ENCODE results near the gene TMEM233. TPM values are rescaled to one million over a fixed set of nuclear protein-coding genes. Genes with fewer than 3 reads are reported as not detected.
"Not testable (repeated sequence)": the region's sequence is repeated elsewhere in the genome, so short reads cannot be mapped to it uniquely, and the experiment has no call there.

Gene TMEM233
- total RNA-seq, 1 donor = not detected

GRCh38 chr12:119627019-119627643 lies 33.6 kb downstream of the TMEM233 start:
- no peak overlapping the region for H3K4me3 ChIP-seq (ENCODE audit: low read length)
- no peaks in the 10 kb centered on the region for H3K9me3 ChIP-seq (ENCODE audit: low read depth, low read length)
- no peaks in the 10 kb centered on the region for H3K4me1 ChIP-seq (ENCODE audit: insufficient read depth, low read length)
- H3K27me3 ChIP-seq (ENCODE audit: insufficient read depth, low read length) = no peaks in the 10 kb centered on the region

GRCh38 chr12:119627686-119628085 lies 34.1 kb downstream of the TMEM233 start:
- Histone ChIP-seq H3K27me3 (ENCODE audit: insufficient read depth, low read length) (no peaks in the 10 kb centered on the region), H3K4me3 (ENCODE audit: low read length) (no peak overlapping the region), H3K9me3 (ENCODE audit: low read depth, low read length) (no peaks in the 10 kb centered on the region), H3K4me1 (ENCODE audit: insufficient read depth, low read length) (no peaks in the 10 kb centered on the region)

GRCh38 chr12:119630223-119630780 lies 36.7 kb downstream of the TMEM233 start:
- H3K4me3 ChIP-seq (ENCODE audit: low read length) = no peak overlapping the region
- H3K27me3 ChIP-seq (ENCODE audit: insufficient read depth, low read length) = peaks cover 9% of the 10 kb centered on the region
- H3K4me1 ChIP-seq (ENCODE audit: insufficient read depth, low read length) = no peaks in the 10 kb centered on the region
- H3K9me3 ChIP-seq (ENCODE audit: low read depth, low read length) = no peaks in the 10 kb centered on the region

- Histone ChIP-seq H3K27me3 (ENCODE audit: insufficient read depth, low read length) (peaks cover 9% of the 10 kb centered on the region), H3K9me3 (ENCODE audit: low read depth, low read length) (no peaks in the 10 kb centered on the region), H3K4me3 (ENCODE audit: low read length) (no peak overlapping the region), H3K4me1 (ENCODE audit: insufficient read depth, low read length) (no peaks in the 10 kb centered on the region)
These were observed 37.5 kb downstream of the TMEM233 start for GRCh38 chr12:119630962-119631550.

GRCh38 chr12:119631930-119632678 lies 38.5 kb downstream of the TMEM233 start:
- Histone ChIP-seq H3K4me1 (ENCODE audit: insufficient read depth, low read length) (no peaks in the 10 kb centered on the region), H3K4me3 (ENCODE audit: low read length) (no peak overlapping the region), H3K27me3 (ENCODE audit: insufficient read depth, low read length) (peaks cover 12% of the 10 kb centered on the region), H3K9me3 (ENCODE audit: low read depth, low read length) (no peaks in the 10 kb centered on the region)

GRCh38 chr12:119634743-119635142 lies 41.2 kb downstream of the TMEM233 start:
- Histone ChIP-seq H3K4me3 (ENCODE audit: low read length) (no peak overlapping the region), H3K9me3 (ENCODE audit: low read depth, low read length) (no peaks in the 10 kb centered on the region), H3K4me1 (ENCODE audit: insufficient read depth, low read length) (no peaks in the 10 kb centered on the region), H3K27me3 (ENCODE audit: insufficient read depth, low read length) (peaks cover 12% of the 10 kb centered on the region)

GRCh38 chr12:119642986-119643385 lies 49.4 kb downstream of the TMEM233 start:
- Histone ChIP-seq H3K4me1 (ENCODE audit: insufficient read depth, low read length) (no peaks in the 10 kb centered on the region), H3K9me3 (ENCODE audit: low read depth, low read length) (no peaks in the 10 kb centered on the region), H3K27me3 (ENCODE audit: insufficient read depth, low read length) (no peaks in the 10 kb centered on the region), H3K4me3 (ENCODE audit: low read length) (no peak overlapping the region)

- Histone ChIP-seq H3K4me1 (ENCODE audit: insufficient read depth, low read length) (no peaks in the 10 kb centered on the region), H3K27me3 (ENCODE audit: insufficient read depth, low read length) (no peaks in the 10 kb centered on the region), H3K9me3 (ENCODE audit: low read depth, low read length) (no peaks in the 10 kb centered on the region), H3K4me3 (ENCODE audit: low read length) (no peak overlapping the region)
These were observed 51.4 kb downstream of the TMEM233 start for GRCh38 chr12:119644930-119645329.

GRCh38 chr12:119645535-119646059 lies 52.0 kb downstream of the TMEM233 start:
- Histone ChIP-seq H3K4me1 (ENCODE audit: insufficient read depth, low read length) (no peaks in the 10 kb centered on the region), H3K27me3 (ENCODE audit: insufficient read depth, low read length) (no peaks in the 10 kb centered on the region), H3K4me3 (ENCODE audit: low read length) (no peak overlapping the region), H3K9me3 (ENCODE audit: low read depth, low read length) (no peaks in the 10 kb centered on the region)

GRCh38 chr12:119649202-119649808 lies 55.7 kb downstream of the TMEM233 start:
- H3K27me3 ChIP-seq (ENCODE audit: insufficient read depth, low read length) = no peaks in the 10 kb centered on the region
- no peaks in the 10 kb centered on the region for H3K9me3 ChIP-seq (ENCODE audit: low read depth, low read length)
- no peaks in the 10 kb centered on the region for H3K4me1 ChIP-seq (ENCODE audit: insufficient read depth, low read length)
- H3K4me3 ChIP-seq (ENCODE audit: low read length) = no peak overlapping the region

- H3K4me3 ChIP-seq (ENCODE audit: low read length) = no peak overlapping the region
- no peaks in the 10 kb centered on the region for H3K4me1 ChIP-seq (ENCODE audit: insufficient read depth, low read length)
- H3K27me3 ChIP-seq (ENCODE audit: insufficient read depth, low read length) = no peaks in the 10 kb centered on the region
- no peaks in the 10 kb centered on the region for H3K9me3 ChIP-seq (ENCODE audit: low read depth, low read length)
These were observed 59.1 kb downstream of the TMEM233 start for GRCh38 chr12:119652665-119653064.

- H3K4me1 ChIP-seq (ENCODE audit: insufficient read depth, low read length); H3K27me3 ChIP-seq (ENCODE audit: insufficient read depth, low read length); H3K9me3 ChIP-seq (ENCODE audit: low read depth, low read length); H3K4me3 ChIP-seq (ENCODE audit: low read length): not testable (repeated sequence)
These were observed 63.4 kb downstream of the TMEM233 start for GRCh38 chr12:119657001-119657400.

- H3K4me3 ChIP-seq (ENCODE audit: low read length); H3K4me1 ChIP-seq (ENCODE audit: insufficient read depth, low read length); H3K9me3 ChIP-seq (ENCODE audit: low read depth, low read length); H3K27me3 ChIP-seq (ENCODE audit: insufficient read depth, low read length): not testable (repeated sequence)
These were observed 64.6 kb downstream of the TMEM233 start for GRCh38 chr12:119658166-119658565.

- Histone ChIP-seq H3K9me3 (ENCODE audit: low read depth, low read length) (no peaks in the 10 kb centered on the region), H3K27me3 (ENCODE audit: insufficient read depth, low read length) (no peaks in the 10 kb centered on the region), H3K4me3 (ENCODE audit: low read length) (no peak overlapping the region), H3K4me1 (ENCODE audit: insufficient read depth, low read length) (peaks cover 6% of the 10 kb centered on the region)
These were observed 65.8 kb downstream of the TMEM233 start for GRCh38 chr12:119659289-119659897.
